SW480 (cell line): ENCODE data around the gene YY1AP1.
"Not testable (repeated sequence)": the region's sequence is repeated elsewhere in the genome, so short reads cannot be mapped to it uniquely, and the experiment has no call there.

ENCODE experiments used
- DNase-seq: peaks from one replicate; pipeline ENCODE4 v3.0.0-alpha.2; 2016; ENCODE audit warnings: low spot score

YY1AP1 gene

DNA sequence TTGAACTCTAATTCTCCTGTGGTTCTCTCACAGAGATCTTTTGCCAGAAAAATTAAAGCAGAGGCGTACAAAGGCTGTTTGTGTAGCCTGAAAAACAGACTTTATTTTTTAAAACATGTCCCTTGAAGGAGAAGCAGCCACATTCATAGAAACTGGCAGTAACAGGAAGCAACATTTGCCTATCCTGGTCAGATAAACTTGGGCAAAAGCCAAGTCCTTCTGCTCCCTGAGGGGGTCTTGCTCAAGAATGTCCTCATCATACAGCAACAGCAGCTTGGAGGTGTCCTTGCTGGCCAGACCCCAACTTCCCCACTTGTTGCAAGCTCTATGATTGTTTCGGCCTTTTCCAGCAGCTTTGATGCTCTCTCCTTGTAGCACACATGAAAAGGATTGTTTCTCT, 42.3 kb downstream of the YY1AP1 start:
- DNase-seq: no peak

DNA sequence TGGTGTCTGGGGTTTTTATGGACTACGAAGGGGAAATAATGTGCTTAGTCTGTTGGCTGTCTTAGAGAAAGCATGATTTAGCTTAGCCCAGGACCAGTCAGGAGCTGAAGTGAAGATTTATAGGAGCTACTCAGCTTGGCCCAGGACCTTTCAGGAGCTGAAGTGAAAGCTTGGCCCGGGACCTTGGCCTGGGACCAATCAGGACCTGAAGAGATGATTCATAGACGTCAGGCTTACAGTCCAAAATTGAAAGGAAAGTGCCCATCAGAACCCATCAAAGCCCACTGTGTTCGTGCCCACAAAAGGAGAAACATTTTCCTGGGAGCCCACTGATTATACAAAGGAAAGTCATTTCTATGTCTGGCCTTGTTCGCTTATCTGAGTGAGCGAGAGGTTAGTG, 42.9 kb downstream of the YY1AP1 start:
- no peak for DNase-seq

DNA sequence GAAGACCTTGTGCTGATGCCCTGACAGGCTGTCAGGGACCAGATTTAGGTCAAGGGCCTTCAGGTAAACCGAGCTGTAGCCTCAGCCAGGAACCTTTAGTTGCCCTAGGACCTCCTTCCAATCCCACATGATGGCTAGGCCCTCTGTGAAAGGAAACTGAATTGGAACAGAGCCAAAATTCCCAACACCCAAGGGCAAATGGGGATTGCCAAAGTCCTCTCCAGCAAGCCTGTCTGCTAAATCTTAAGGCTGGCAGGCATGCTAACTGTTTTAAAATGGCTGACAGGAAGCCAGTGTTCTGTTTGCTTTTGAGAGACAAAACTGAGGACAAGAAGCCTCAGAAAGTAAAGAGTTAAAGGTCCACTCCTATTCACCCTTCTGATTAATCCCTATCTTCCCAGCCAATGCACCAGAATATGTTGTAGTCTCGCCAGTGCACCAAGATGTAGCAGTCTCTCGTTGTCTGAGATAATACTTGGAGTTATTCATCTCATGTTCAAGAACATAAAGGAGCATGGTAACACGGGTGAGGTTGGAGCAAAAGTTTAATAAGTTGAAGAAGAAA, 43.5 kb downstream of the YY1AP1 start:
- DNase-seq: no peak

DNA sequence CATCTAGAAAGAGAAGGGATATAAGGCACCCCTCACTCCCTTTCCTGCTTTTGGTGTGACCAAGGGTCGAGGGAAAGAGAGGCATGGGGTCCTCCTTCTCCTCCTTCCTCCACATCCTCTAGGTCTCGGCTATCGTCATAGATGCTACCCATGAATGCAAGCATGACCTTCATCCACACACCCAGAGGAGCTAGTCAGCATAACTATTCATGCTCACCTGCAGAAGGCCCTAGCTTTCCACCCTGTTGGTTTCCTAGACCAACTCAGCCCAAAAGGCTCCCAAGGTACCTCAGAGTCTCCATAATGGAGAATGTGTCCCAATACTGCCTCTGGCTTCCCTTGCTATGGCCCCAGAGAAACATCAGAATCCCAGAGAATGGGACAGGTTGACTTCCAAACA, 45.3 kb downstream of the YY1AP1 start:
- no peak for DNase-seq

DNA sequence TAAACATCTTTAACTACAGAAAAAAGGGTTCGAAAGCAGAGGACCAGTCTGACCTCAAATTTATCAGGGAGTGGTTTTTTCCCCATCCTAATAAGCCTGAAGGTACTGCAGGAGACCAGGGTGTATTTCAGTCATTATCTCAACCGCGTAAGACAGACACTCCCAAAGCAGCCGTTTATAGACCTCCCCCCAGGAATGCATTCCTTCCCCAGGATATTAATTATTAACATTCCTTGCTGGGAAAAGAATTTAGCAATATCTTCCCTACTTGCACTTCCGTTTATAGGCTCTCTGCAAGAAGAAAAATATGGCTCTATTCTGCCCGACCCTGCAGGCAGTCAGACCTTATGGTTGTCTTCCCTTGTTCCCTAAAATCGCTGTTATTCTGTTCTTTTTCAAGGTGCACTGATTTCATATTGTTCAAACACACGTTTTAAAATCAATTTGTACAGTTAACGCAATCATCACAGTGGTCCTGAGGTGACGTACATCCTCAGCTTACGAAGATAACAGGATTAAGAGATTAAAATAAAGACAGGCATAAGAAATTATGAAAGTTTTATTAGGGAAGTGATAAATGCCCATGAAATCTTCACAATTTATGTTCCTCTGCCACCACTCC, 45.9 kb downstream of the YY1AP1 start:
- DNase-seq: not testable (repeated sequence)

DNA sequence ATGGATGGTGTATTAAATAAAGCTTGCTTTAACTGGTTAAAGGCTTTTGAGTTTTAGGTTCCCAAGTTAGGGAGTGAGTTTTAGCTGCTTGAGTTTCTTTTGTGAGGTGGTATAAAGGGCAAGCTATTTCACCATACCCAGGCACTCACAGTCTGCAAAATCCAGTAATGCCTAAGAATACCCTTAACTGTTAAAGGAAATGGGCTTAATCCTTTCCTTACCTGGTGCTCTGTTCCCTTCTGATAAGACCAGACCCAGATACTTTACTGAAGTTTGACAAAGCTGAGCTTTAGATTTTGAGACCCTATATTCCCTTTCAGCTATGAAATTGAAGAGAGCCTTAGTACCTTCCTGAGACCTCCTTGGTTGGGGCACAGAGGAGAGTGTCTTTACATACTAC, 48.2 kb downstream of the YY1AP1 start:
- no peak for DNase-seq

DNA sequence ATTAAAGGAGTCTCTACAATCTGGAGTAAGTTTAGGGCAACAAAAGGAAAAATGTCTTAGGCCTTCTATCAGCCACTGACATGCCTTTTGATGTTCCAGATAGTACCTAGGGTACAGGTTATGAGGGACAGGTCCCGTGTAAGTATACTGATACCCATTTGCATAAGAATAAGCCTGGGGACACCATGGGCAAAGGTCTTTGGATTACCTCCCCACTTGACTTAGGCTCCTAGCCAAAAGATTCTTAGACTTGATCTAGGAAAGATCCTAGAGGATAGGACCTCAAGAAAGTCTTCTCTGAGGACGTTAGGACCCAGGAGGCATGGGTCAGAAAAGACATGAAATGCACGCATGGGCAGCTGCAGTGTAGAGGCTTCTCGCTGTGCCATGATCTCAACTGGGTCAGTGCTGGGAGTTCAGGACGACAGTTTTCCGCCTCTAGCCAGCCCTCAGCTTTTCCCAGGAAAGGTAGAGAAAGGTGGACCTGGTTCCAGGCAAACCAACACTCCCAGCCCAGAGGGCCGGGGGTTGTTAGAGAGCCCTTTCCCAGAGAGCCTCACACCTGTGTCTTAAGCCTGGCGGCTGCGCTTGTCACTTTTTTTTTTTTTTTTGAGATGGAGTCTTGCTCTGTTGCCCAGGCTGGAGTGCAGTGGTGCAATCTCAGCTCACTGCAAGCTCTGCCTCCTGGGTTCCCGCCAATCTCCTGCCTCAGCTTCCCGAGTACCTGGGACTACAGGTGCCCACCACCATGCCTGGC, 52.0 kb downstream of the YY1AP1 start:
- DNase-seq: no peak

DNA sequence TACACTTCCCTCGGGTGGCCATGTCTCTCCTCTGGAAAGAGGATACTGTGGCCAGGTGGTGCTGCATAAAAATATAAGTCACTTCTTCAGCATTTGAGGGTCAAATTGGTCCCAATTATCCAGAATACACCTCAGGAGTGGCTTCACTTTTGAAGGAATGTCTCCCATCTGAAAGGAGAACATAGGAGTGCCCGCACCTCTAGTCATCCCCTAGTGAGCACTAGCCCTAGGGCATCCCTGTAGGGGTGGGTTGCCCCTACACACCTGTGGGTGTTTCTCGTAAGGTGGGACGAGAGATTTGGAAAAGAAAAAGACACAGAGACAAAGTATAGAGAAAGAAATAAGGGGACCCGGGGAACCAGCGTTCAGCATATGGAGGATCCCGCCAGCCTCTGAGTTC, 62.1 kb downstream of the YY1AP1 start:
- DNase-seq: not testable (repeated sequence)

DNA sequence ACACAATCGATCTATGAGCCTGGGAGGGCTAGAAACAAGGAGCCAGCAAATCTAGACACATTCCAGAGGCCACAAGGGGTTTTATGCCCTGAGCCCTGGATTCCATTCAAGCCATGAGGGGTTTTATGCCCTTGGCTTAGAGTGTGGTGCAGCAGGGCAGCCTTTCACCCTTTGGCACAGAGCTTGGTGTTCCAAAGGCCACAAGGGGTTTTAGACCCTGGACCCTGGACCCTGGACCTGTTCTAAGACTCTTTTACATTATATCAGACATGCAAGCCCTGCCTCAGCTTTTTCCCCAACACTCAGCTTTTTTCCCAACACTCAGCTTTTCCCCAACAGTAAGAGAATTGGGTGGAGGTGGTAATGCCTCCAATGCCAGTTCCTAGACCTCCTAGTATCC, 65.2 kb downstream of the YY1AP1 start:
- DNase-seq: no peak

DNA sequence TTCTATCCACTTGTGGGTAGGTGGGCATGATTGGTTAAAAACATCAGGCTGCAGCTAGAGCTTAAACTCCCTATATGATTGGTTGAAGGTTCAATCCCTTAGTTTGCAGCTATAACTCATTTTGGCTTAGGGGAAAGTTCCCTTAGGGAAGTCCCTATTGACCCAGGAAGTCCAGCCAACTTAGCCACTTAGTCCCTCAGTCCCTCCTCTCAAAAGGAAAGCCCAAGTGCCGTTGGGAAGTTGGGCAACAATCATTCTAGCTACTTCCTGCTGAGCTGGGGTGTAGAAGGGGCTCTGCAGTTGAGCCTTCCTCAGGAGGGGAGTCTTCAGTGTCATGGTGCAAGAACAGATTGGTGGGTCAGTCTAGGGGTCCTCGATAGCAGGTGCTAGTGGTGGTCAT, 66.4 kb downstream of the YY1AP1 start:
- no peak for DNase-seq

DNA sequence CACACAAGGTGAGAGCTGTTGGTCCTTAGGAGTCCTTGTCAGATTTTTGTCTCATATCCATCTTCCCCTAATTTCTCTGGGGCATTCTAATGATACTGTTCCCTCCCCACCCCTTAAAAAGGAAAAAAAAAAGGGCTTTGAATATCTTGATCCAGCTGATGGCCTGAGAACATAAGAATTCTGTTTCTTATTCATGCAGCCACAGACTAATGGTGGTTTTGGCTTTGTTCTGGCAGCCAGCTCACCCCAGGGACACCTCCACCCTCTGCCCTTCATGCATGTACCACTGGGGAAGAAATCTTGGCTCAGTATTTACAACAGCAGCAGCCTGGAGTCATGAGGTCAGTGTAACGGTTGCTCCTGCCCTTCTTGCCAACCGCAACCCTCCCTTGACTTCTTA, 75.3 kb downstream of the YY1AP1 start:
- not testable (repeated sequence) for DNase-seq

DNA sequence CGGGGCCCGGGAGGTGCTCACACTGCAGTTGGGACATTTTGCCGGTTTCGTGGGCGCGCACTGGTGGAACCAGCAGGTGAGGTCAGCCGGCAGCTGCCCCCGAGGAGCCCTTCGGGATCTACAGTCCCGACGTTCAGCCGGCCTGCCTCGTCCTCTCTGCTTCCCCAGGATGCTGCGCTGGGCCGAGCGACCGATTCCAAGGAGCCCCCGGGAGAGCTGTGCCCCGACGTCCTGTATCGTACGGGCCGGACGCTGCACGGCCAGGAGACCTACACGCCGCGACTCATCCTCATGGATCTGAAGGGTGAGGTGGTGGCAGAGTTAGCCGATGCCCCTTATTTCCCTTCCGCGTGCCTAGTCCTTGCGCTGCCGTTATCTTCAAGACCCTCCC, 78.3 kb downstream of the YY1AP1 start:
- not testable (repeated sequence) for DNase-seq

DNA sequence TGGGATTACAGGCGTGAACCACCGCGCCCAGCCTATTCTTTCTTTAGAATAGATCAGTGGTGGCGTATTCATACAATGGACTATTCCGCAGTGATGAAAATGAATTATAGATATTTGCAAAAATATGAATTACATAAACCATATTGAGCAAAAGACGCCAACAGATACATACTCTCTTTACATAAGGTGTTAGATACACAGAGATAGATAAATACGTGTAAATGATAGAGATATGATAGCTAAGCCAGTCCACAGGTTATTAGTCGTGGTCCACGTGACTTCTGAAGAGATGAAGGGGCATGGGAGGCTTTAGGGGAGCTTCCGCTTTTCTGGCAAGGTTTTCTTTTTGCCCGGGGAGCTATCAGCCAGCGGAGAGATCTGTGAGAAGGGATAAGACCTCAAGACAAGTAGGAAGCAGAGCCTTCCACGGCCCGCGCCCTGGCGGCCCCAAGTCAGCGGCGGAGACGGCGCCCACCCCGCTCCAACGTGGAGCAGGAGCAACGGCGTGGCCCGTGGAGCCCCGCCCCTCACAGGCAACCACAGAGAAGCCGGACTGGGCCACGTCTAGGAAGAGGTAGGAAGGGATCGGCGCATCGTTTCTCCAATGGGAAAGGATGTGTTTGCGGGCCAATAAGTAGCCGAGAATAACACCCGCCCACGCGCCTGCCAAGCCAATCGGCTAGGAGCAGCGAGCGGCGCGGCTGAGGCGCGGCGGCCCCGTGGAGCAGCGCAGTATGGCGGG, 78.9 kb downstream of the YY1AP1 start, which contains the start of gene MSTO1:
TSS of gene MSTO1 (plus strand) at position 704 of the 742 bp plus-strand sequence. CDS start at position 735, 31 bp downstream.
- DNase-seq: peak; percentile 98
